ENCODE results near the gene EMILIN1. TPM values are rescaled to one million over a fixed set of nuclear protein-coding genes. Genes with fewer than 3 reads are reported as not detected.
A peak's percentile ranks its signal among the peaks of the same experiment; 100 is the strongest.

The EMILIN1 gene
- total RNA-seq, 2 experiments from 2014 or later = 1.1 to 1.4 TPM

GRCh38 chr2:27087823-27088410 lies 9.5 kb downstream of the EMILIN1 start:
- H3K27me3 Mint-ChIP-seq (ENCODE audit: low read depth) = no peaks in the 10 kb centered on the region
- ChIA-PET POLR2A (interaction anchor here (1.1 kb wide), 1 partner anchor 37 kb away, joined by 4 read pairs; the partner anchor contains the start of gene AGBL5), CTCF (interaction anchor here (1.2 to 2.9 kb wide), 17 partner anchors 8 to 242 kb away, joined by 3 to 11 read pairs (median 5); partner anchors contain the start of genes OST4 and PREB)
- ATAC-seq = no peak
- peaks cover 49% of the 10 kb centered on the region for H3K4me1 Mint-ChIP-seq (ENCODE audit: low read depth)
- H3K27ac Mint-ChIP-seq = no peak overlapping the region
- peak overlapping the region; percentile 80 for H3K4me3 Mint-ChIP-seq
- H3K9me3 Mint-ChIP-seq (ENCODE audit: insufficient read depth) = no peaks in the 10 kb centered on the region
- H3K36me3 Mint-ChIP-seq (ENCODE audit: low read depth) = no peaks in the 10 kb centered on the region
- DNase-seq = no peak

- Mint-ChIP-seq H3K4me3 (no peak overlapping the region), H3K9me3 (ENCODE audit: insufficient read depth) (no peaks in the 10 kb centered on the region), H3K27ac (no peak overlapping the region), H3K36me3 (ENCODE audit: low read depth) (no peaks in the 10 kb centered on the region), H3K4me1 (ENCODE audit: low read depth) (peaks cover 46% of the 10 kb centered on the region), H3K27me3 (ENCODE audit: low read depth) (no peaks in the 10 kb centered on the region)
- no peak for ATAC-seq
- ChIA-PET POLR2A (interaction anchor here (0.9 kb wide), 1 partner anchor 17 kb away, joined by 3 read pairs; the partner anchor contains the start of gene OST4), CTCF (interaction anchor here (1.3 to 2.9 kb wide), 8 partner anchors 9 to 242 kb away, joined by 3 to 11 read pairs (median 4); partner anchors contain the start of gene OST4)
- no peak for DNase-seq
These were observed 10.2 kb downstream of the EMILIN1 start for GRCh38 chr2:27088634-27089033.

GRCh38 chr2:27089111-27089954 lies 10.9 kb downstream of the EMILIN1 start:
- Mint-ChIP-seq H3K4me3 (no peak overlapping the region), H3K27ac (no peak overlapping the region), H3K9me3 (ENCODE audit: insufficient read depth) (no peaks in the 10 kb centered on the region), H3K4me1 (ENCODE audit: low read depth) (peaks cover 40% of the 10 kb centered on the region), H3K27me3 (ENCODE audit: low read depth) (no peaks in the 10 kb centered on the region), H3K36me3 (ENCODE audit: low read depth) (no peaks in the 10 kb centered on the region)
- ChIA-PET POLR2A (interaction anchor here (0.9 to 1.0 kb wide), 2 partner anchors 18 to 123 kb away, joined by 3 to 6 read pairs; partner anchors contain the start of genes ATRAID, OST4 and SLC5A6), CTCF (interaction anchor here (0.9 to 2.9 kb wide), 5 partner anchors 15 to 243 kb away, joined by 3 to 11 read pairs (median 3); no protein-coding TSS in a partner anchor)
- ATAC-seq (no peak), DNase-seq (no peak)

DNA sequence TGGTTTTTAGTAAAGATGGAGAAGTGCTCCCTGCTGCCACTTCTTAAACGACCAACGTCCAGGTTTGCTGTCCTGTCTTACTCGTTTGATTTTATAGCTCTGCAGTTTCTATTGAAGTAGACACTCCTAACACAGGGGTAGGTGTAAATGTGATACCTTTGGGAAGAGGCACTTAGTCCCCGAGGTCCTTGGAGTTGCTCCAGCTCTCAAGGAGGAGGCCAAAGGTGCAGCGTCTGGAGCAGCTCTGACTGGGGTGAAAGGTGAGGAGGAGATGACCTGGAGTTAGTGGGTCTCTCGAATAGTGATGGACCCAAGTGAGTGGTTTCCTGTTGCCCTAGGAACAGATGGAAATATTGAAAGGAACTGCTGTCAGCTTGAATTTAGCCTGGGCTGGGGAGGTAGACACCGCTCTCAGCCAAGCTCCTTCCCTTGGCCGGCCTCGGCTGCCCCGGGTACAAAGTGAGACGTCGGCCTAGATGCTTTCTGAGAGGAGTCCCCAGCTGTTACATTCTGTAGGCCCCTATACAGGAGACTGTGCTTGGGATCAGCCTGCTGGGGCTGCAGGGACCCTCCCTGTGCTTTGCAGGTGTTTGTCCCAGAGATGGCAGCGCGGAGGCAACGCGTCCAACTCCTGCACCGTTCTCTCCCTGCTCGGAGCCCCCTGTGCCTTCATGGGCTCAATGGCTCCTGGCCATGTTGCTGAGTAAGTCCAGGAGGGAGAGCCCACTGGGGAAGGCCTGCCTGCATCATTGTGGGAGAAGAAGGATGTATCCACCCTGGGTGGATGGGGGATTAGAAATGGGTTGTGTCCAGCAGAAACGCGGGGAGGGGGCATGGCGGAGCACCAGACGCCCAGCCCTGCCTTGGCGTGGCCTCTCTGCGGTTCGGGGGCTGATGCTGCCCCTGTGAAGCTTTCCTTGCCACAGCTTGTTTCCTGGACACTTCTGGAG lies 13.6 kb downstream of the EMILIN1 start:
- H3K4me3 Mint-ChIP-seq = no peak overlapping the region

DNA sequence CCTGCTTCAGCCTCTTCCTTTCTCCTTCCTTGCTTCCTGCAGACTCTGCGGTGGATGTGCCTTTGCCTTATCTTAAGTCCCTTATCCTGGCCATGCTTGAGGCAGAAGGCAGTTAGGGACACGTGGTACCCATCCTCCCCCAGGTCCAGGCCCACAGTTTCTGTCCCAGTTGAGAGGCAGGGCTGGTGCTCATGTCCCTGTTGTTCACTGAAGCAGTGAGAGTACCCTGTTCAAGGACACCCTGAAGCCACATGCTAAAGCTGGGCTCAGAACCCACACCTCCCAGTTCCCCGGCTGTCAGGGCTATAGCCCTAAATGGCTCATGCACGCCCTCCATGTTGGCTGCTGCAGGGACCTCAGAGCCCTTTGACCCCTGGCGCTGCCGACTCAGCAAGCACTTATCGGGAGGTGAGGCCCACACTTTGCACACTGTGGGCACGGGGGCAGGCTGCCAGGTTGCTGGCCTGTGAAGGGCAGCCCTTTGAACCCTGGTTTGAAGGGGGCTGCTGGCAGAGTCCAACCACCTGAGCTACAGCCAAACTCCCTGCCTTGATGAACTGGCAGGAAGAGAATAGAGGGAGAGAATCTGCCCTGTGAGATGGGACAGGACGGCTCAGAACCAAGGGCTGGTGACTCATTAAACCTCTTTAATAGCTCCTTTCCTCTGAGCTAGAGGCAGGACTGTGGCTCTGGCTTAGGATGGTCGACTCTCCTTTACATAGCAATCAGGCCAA lies 14.4 kb downstream of the EMILIN1 start:
- H3K27me3 Mint-ChIP-seq (ENCODE audit: low read depth) = no peaks in the 10 kb centered on the region
- H3K27ac Mint-ChIP-seq = no peak overlapping the region
- ChIA-PET CTCF (interaction anchor here (1.0 to 1.9 kb wide), 3 partner anchors 9 to 187 kb away, joined by 3 to 4 read pairs (median 4); no protein-coding TSS in a partner anchor), POLR2A (no interaction called here)
- no peak overlapping the region for H3K4me3 Mint-ChIP-seq
- ATAC-seq = no peak
- no peaks in the 10 kb centered on the region for H3K36me3 Mint-ChIP-seq (ENCODE audit: low read depth)
- DNase-seq = no peak
- H3K9me3 Mint-ChIP-seq (ENCODE audit: insufficient read depth) = no peaks in the 10 kb centered on the region
- H3K4me1 Mint-ChIP-seq (ENCODE audit: low read depth) = peaks cover 30% of the 10 kb centered on the region

More for the DNA sequence above, 13.6 kb downstream of the EMILIN1 start:
- POLR2A ChIA-PET = no interaction called here
- Mint-ChIP-seq H3K27me3 (ENCODE audit: low read depth) (no peaks in the 10 kb centered on the region), H3K9me3 (ENCODE audit: insufficient read depth) (no peaks in the 10 kb centered on the region), H3K4me1 (ENCODE audit: low read depth) (peaks cover 37% of the 10 kb centered on the region), H3K36me3 (ENCODE audit: low read depth) (no peaks in the 10 kb centered on the region), H3K27ac (no peak overlapping the region)
- DNase-seq (no peak), ATAC-seq (no peak)
- CTCF ChIA-PET = interaction anchor here (1.0 to 1.9 kb wide), 2 partner anchors 10 to 188 kb away, joined by 4 read pairs; no protein-coding TSS in a partner anchor

- DNase-seq (no peak), ATAC-seq (no peak)
- Mint-ChIP-seq H3K27me3 (ENCODE audit: low read depth) (no peaks in the 10 kb centered on the region), H3K27ac (no peak overlapping the region), H3K4me1 (ENCODE audit: low read depth) (peaks cover 24% of the 10 kb centered on the region), H3K4me3 (no peak overlapping the region), H3K36me3 (ENCODE audit: low read depth) (no peaks in the 10 kb centered on the region), H3K9me3 (ENCODE audit: insufficient read depth) (no peaks in the 10 kb centered on the region)
- ChIA-PET POLR2A (no interaction called here), CTCF (interaction anchor here (0.9 to 1.9 kb wide), 4 partner anchors 8 to 210 kb away, joined by 3 to 4 read pairs (median 4); no protein-coding TSS in a partner anchor)
These were observed 15.3 kb downstream of the EMILIN1 start for GRCh38 chr2:27093430-27094352.

- Mint-ChIP-seq H3K9me3 (ENCODE audit: insufficient read depth) (no peaks in the 10 kb centered on the region), H3K4me1 (ENCODE audit: low read depth) (peaks cover 18% of the 10 kb centered on the region), H3K36me3 (ENCODE audit: low read depth) (no peaks in the 10 kb centered on the region), H3K27ac (no peak overlapping the region), H3K27me3 (ENCODE audit: low read depth) (no peaks in the 10 kb centered on the region), H3K4me3 (no peak overlapping the region)
- DNase-seq (no peak), ATAC-seq (no peak)
- ChIA-PET CTCF (interaction anchor here (0.9 to 1.9 kb wide), 3 partner anchors 8 to 209 kb away, joined by 3 to 4 read pairs (median 4); no protein-coding TSS in a partner anchor), POLR2A (no interaction called here)
These were observed 16.1 kb downstream of the EMILIN1 start for GRCh38 chr2:27094353-27094984.

DNA sequence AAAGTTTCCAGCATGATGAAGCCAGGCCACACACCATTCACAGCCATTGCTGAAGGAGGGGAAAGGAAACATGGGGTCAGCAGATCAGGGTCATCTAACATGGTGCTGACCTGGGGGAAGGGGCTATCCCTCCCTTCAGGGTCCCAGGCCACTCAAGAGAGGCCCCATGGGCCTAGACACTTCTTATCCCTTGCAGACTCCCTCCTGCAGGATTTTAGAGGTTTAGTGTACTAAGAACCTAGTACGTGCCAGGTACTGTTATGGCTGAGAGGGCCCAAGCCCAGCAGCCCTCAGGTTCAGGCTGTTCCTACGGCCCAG lies 17.0 kb downstream of the EMILIN1 start:
- CTCF ChIA-PET = interaction anchor here (1.0 to 3.5 kb wide), 4 partner anchors 31 to 184 kb away, joined by 3 to 26 read pairs (median 4); partner anchors contain the start of gene PREB
- peaks cover 14% of the 10 kb centered on the region for H3K4me1 Mint-ChIP-seq (ENCODE audit: low read depth)
- POLR2A ChIA-PET = no interaction called here
- H3K27ac Mint-ChIP-seq = peak overlapping the region; percentile 2
- peak overlapping the region; percentile 3 for H3K4me3 Mint-ChIP-seq
- no peaks in the 10 kb centered on the region for H3K36me3 Mint-ChIP-seq (ENCODE audit: low read depth)
- DNase-seq (no peak), ATAC-seq (no peak)
- H3K9me3 Mint-ChIP-seq (ENCODE audit: insufficient read depth) = no peaks in the 10 kb centered on the region
- no peaks in the 10 kb centered on the region for H3K27me3 Mint-ChIP-seq (ENCODE audit: low read depth)

DNA sequence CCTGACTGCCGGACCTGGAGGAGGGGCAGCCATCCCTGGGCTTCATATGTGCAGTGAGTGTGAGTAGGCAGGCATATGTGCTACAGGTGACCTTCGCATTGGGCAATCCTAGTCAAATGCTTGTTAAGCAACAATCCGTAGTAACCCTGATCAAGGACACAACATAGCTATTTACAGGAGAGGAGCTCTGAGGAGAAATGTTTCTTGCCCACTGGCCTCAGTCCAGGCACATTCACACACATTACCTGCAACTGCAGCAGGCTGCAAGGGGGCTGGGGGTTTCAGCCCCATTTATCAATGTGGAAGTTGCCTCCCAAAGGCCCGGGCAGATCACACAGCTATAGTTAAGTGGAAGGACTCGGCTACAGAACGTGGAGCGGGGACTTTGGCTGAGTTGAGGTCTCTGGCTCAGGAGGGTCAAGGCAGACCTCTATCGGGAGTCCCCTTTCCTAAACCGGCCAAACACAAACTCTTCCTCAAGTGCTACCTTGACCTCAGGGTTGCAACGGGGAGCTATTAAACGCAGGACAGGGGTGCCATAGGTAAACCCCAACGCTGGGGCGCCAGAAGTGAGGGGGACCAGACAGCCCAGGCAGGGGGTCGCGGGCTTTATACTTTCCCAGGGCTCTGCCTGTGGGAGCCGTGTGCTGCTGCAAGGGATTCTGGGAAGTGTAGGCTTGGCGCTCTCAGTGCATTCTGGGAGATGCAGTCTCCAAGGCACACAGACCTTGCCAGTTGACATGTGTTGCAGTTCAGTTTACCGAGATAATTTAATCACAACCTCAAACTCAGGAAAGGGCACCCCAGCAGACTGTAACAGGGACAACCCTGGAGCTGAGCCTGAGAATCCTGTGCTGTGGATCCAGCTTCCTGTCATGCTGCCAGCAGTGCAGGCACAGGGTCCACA lies 17.6 kb downstream of the EMILIN1 start:
- DNase-seq (peak; percentile 61), ATAC-seq (peak; percentile 76)
- Mint-ChIP-seq H3K9me3 (ENCODE audit: insufficient read depth) (no peaks in the 10 kb centered on the region), H3K36me3 (ENCODE audit: low read depth) (no peaks in the 10 kb centered on the region), H3K4me3 (peak overlapping the region; percentile 29), H3K4me1 (ENCODE audit: low read depth) (peaks cover 14% of the 10 kb centered on the region), H3K27me3 (ENCODE audit: low read depth) (no peaks in the 10 kb centered on the region), H3K27ac (peak overlapping the region; percentile 60)
- POLR2A ChIA-PET = interaction anchor here (0.8 kb wide), 1 partner anchor 116 kb away, joined by 3 read pairs; the partner anchor contains the start of genes ATRAID and SLC5A6
- CTCF ChIA-PET = interaction anchor here (0.8 to 4.1 kb wide), 11 partner anchors 9 to 588 kb away, joined by 3 to 26 read pairs (median 3); partner anchors contain the start of genes PREB and TMEM214
